K562 (cell line): ENCODE measurements around the gene BCAR3. TPM values are rescaled to one million over a fixed set of nuclear protein-coding genes. Genes with fewer than 3 reads are reported as not detected.
A peak's percentile ranks its signal among the peaks of the same experiment; 100 is the strongest.

ENCODE experiments used
- CBX1 ChIP-seq: sonication (generic); IDR thresholded peaks from 2 replicates; pipeline ENCODE4 v1.6.1; 2016; ENCODE audit warnings: antibody characterized with exemption, low read depth, mild to moderate bottlenecking
- ILF3 ChIP-seq: fragments of 450-650 bp; IDR thresholded peaks from 2 replicates; pipeline ENCODE4 v1.6.1; 2018; ENCODE audit warnings: antibody characterized with exemption, mild to moderate bottlenecking, moderate library complexity, borderline replicate concordance
- JUND ChIP-seq, 2 experiments: IDR thresholded peaks; 2 replicates in 1 of 2; 3 replicates in 1 of 2; pipeline ENCODE4 v1.6.1; 2011; ENCODE audit warnings: borderline replicate concordance in 2 of 2, low read depth in 2 of 2, low read length in 2 of 2, improper control_type of control experiment in 1 of 2, missing biosample characterization in 1 of 2, missing genetic modification characterization in 1 of 2, missing genetic modification reagents in 1 of 2
- KLF6 ChIP-seq: fragments of 250-450 bp; sonication (Bioruptor Pico); IDR thresholded peaks from 2 replicates; pipeline ENCODE4 v1.4.0; 2020; ENCODE audit warnings: mild to moderate bottlenecking, moderate library complexity, borderline replicate concordance
- MAFG ChIP-seq: fragments of 450-650 bp; conservative IDR thresholded peaks from 2 replicates; pipeline ENCODE4 v1.6.1; 2016; ENCODE audit warnings: missing genetic modification characterization, missing compliant biosample characterization
- MAFK ChIP-seq: IDR thresholded peaks from 2 replicates; pipeline ENCODE4 v1.6.1; 2011; ENCODE audit warnings: low read length, improper control_type of control experiment
- NRF1 ChIP-seq, 2 experiments: fragments of 450-650 bp; IDR thresholded peaks in 1 of 2; conservative IDR thresholded peaks in 1 of 2; 2 replicates each; pipeline ENCODE4 v1.6.1; 2014; ENCODE audit warnings: mild to moderate bottlenecking in 2 of 2
- SAFB ChIP-seq: fragments of 200-400 bp; formaldehyde crosslinking; IDR thresholded peaks from 2 replicates; pipeline ENCODE4 v1.6.1; 2017; ENCODE audit warnings: low read depth, low read length, borderline replicate concordance
- TEAD1 ChIP-seq, 2 experiments: fragments of 450-650 bp in 1 of 2; sonication (generic) in 1 of 2; formaldehyde crosslinking; IDR thresholded peaks; 2 replicates each; pipeline versions ENCODE4 v1.4.0 to v1.8.0; 2020 to 2022; ENCODE audit warnings: mild to moderate bottlenecking in 2 of 2, missing genetic modification reagents in 1 of 2
- ZBED1 ChIP-seq: IDR thresholded peaks from 2 replicates; pipeline ENCODE4 v1.6.1; 2014
- ZBTB7A ChIP-seq: IDR thresholded peaks from 2 replicates; pipeline ENCODE4 v1.6.1; 2011; ENCODE audit warnings: low read depth, mild to moderate bottlenecking, low read length, moderate library complexity, borderline replicate concordance; ENCODE audit not compliant: control insufficient read depth
- ZFPM2 ChIP-seq: fragments of 250-450 bp; sonication (Bioruptor Pico); IDR thresholded peaks from 2 replicates; pipeline ENCODE4 v1.5.1; 2022; ENCODE audit warnings: mild to moderate bottlenecking
- ZFX ChIP-seq: sonication (generic); formaldehyde crosslinking; IDR thresholded peaks from 2 replicates; pipeline ENCODE4 v1.8.0; 2022; ENCODE audit warnings: mild to moderate bottlenecking, missing genetic modification reagents, moderate library complexity
- ZNF140 ChIP-seq: fragments of 250-450 bp; sonication (Bioruptor Pico); IDR thresholded peaks from 2 replicates; pipeline ENCODE4 v1.8.0; 2021; ENCODE audit warnings: moderate library complexity, mild to moderate bottlenecking, inconsistent platforms
- ZNF354B ChIP-seq: fragments of 250-450 bp; sonication (Bioruptor Pico); IDR thresholded peaks from 2 replicates; pipeline ENCODE4 v1.4.0; 2020
- polyA plus RNA-seq, 8 experiments: library from polyadenylated mRNA; depleted of rRNA in 4 of 8; stranded (reverse) in 5 of 8; unstranded in 3 of 8; fragments of >200 nt; fragmentation: Nextera tagmentation in 2 of 8; fragmentation: Illumina TruSeq in 1 of 8; extraction: Ambion mirVana in 2 of 8; extraction: Trizol in 1 of 8; gene quantifications; 2 replicates each; pipeline versions ENCODE4 v1.2.1 to v1.2.3, GENCODE V29; 2011 to 2014; ENCODE audit warnings: inconsistent platforms in 1 of 8, missing spikeins in 1 of 8
- total RNA-seq, 7 experiments: library from RNA; depleted of rRNA in 6 of 7; stranded (reverse); fragments of >200 nt in 6 of 7; fragmentation: Illumina TruSeq in 2 of 7; extraction: Trizol in 2 of 7; gene quantifications; 2 replicates each; pipeline versions ENCODE4 v1.2.1 to v1.2.3, GENCODE V29; 2011 to 2021; ENCODE audit warnings: low replicate concordance in 1 of 7
- TF ChIP-seq, protein P1 (sequence below): fragments of 450-650 bp; IDR thresholded peaks from 2 replicates; pipeline ENCODE4 v1.6.1; 2017; ENCODE audit warnings: antibody characterized with exemption, mild to moderate bottlenecking
- TF ChIP-seq, protein P2 (sequence below): fragments of 450-650 bp; formaldehyde crosslinking; IDR thresholded peaks from 2 replicates; pipeline ENCODE4 v1.4.0; 2020; ENCODE audit warnings: mild to moderate bottlenecking, moderate library complexity
- TF ChIP-seq, protein P3 (sequence below): fragments of 450-650 bp; formaldehyde crosslinking; IDR thresholded peaks from 2 replicates; pipeline ENCODE4 v1.4.0; 2022; ENCODE audit warnings: missing genetic modification characterization
- TF ChIP-seq, protein P4 (sequence below), 2 experiments: fragments of 450-650 bp; conservative IDR thresholded peaks; 2 replicates each; pipeline ENCODE4 v1.6.1; 2017; ENCODE audit warnings: mild to moderate bottlenecking in 2 of 2, moderate library complexity in 2 of 2

The BCAR3 gene
- total and polyA plus RNA-seq, 9 of the 15 experiments (the other 6 are each of a cell fraction or from before 2014, with no cell fraction given): 1.8 to 6.3 (median 3.8) TPM

DNA sequence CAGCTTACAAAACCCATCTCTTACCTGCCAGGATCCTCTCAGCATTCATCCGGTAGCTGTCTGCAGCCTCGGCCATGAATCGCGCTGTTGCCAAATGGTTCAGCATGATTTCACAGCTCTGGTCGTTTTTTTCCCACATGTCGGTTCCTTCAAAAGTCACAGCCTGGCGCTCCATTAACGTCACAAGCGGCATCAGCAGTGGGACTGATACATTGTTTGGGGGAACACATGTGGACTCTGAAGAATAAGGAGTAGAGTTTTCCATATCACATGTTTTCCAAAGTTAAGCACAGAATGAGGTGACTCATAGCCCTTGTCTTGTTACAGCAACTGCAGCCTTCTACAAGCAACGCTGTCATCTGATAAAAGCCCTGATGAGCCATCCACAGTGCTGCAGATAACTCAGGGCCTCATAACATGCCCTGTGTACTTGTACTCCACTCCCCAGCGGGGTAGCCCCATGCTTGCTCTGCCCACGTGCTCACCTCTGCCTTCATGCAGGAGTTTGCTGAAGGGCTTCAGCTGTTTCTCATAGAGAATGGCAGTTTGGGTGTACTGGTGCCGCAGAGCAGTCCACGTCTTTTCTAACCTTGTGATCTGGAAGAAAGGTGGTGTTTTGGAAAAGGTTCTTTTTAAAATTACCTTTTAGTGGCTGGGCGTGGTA, 114.2 kb downstream of the BCAR3 start (continued):
- TF ChIP-seq, protein P1, sequence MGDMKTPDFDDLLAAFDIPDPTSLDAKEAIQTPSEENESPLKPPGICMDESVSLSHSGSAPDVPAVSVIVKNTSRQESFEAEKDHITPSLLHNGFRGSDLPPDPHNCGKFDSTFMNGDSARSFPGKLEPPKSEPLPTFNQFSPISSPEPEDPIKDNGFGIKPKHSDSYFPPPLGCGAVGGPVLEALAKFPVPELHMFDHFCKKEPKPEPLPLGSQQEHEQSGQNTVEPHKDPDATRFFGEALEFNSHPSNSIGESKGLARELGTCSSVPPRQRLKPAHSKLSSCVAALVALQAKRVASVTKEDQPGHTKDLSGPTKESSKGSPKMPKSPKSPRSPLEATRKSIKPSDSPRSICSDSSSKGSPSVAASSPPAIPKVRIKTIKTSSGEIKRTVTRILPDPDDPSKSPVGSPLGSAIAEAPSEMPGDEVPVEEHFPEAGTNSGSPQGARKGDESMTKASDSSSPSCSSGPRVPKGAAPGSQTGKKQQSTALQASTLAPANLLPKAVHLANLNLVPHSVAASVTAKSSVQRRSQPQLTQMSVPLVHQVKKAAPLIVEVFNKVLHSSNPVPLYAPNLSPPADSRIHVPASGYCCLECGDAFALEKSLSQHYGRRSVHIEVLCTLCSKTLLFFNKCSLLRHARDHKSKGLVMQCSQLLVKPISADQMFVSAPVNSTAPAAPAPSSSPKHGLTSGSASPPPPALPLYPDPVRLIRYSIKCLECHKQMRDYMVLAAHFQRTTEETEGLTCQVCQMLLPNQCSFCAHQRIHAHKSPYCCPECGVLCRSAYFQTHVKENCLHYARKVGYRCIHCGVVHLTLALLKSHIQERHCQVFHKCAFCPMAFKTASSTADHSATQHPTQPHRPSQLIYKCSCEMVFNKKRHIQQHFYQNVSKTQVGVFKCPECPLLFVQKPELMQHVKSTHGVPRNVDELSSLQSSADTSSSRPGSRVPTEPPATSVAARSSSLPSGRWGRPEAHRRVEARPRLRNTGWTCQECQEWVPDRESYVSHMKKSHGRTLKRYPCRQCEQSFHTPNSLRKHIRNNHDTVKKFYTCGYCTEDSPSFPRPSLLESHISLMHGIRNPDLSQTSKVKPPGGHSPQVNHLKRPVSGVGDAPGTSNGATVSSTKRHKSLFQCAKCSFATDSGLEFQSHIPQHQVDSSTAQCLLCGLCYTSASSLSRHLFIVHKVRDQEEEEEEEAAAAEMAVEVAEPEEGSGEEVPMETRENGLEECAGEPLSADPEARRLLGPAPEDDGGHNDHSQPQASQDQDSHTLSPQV: peak; percentile 98
- no peak for TF ChIP-seq SAFB
- TF ChIP-seq ZNF140 (CRISPR knock-in tag): no peak
- TF ChIP-seq ZNF354B (CRISPR knock-in tag): peak; percentile 32; the same call in 1 of the 2 replicates
- TF ChIP-seq, protein P2, sequence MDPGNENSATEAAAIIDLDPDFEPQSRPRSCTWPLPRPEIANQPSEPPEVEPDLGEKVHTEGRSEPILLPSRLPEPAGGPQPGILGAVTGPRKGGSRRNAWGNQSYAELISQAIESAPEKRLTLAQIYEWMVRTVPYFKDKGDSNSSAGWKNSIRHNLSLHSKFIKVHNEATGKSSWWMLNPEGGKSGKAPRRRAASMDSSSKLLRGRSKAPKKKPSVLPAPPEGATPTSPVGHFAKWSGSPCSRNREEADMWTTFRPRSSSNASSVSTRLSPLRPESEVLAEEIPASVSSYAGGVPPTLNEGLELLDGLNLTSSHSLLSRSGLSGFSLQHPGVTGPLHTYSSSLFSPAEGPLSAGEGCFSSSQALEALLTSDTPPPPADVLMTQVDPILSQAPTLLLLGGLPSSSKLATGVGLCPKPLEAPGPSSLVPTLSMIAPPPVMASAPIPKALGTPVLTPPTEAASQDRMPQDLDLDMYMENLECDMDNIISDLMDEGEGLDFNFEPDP: no peak
- TF ChIP-seq ILF3: no peak
- peak; percentile 100 for TF ChIP-seq JUND (IDR thresholded peaks at IDR 0.05; ENCODE audit: borderline replicate concordance, low read depth, low read length)
- peak; percentile 100 for TF ChIP-seq JUND (tag; IDR thresholded peaks at IDR 0.05; ENCODE audit: borderline replicate concordance, low read depth, low read length)
- peak in 1 of 2 experiments; percentile 49; a peak in 3 of 4 replicates for TF ChIP-seq NRF1 (conservative IDR thresholded peaks at IDR 0.05 in 1 of 2, IDR thresholded peaks at IDR 0.05 in 1 of 2)
- TF ChIP-seq CBX1: no peak
- TF ChIP-seq ZBED1: no peak
- peak; percentile 39; the same call in 1 of the 2 replicates for TF ChIP-seq KLF6 (CRISPR knock-in tag)
- TF ChIP-seq ZFX (CRISPR knock-in tag): peak; percentile 61
- TF ChIP-seq, protein P3, sequence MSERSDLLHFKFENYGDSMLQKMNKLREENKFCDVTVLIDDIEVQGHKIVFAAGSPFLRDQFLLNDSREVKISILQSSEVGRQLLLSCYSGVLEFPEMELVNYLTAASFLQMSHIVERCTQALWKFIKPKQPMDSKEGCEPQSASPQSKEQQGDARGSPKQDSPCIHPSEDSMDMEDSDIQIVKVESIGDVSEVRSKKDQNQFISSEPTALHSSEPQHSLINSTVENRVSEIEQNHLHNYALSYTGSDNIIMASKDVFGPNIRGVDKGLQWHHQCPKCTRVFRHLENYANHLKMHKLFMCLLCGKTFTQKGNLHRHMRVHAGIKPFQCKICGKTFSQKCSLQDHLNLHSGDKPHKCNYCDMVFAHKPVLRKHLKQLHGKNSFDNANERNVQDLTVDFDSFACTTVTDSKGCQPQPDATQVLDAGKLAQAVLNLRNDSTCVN: no peak
- TF ChIP-seq ZBTB7A: no peak
- TF ChIP-seq, protein P4, sequence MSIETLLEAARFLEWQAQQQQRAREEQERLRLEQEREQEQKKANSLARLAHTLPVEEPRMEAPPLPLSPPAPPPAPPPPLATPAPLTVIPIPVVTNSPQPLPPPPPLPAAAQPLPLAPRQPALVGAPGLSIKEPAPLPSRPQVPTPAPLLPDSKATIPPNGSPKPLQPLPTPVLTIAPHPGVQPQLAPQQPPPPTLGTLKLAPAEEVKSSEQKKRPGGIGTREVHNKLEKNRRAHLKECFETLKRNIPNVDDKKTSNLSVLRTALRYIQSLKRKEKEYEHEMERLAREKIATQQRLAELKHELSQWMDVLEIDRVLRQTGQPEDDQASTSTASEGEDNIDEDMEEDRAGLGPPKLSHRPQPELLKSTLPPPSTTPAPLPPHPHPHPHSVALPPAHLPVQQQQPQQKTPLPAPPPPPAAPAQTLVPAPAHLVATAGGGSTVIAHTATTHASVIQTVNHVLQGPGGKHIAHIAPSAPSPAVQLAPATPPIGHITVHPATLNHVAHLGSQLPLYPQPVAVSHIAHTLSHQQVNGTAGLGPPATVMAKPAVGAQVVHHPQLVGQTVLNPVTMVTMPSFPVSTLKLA (conservative IDR thresholded peaks at IDR 0.05): peak; percentile 96 to 98
- TF ChIP-seq MAFK: 0 out of 2 replicates have a peak, but pooled peaks have one; percentile 9
- TF ChIP-seq TEAD1 (CRISPR knock-in tag; IDR thresholded peaks at IDR 0.05): peak in 1 of 2 experiments; percentile 70; a peak in 2 of 4 replicates
- no peak for TF ChIP-seq ZFPM2 (CRISPR knock-in tag)
- 0 out of 2 replicates have a peak, but pooled peaks have one; percentile 5 for TF ChIP-seq MAFG (tag)
